Activated CD4-positive, alpha-beta T cell treated with anti-CD3 and anti-CD28 coated beads for 1 hour (primary cell): ENCODE measurements around the gene GNB1L.
"Not testable (repeated sequence)": the region's sequence is repeated elsewhere in the genome, so short reads cannot be mapped to it uniquely, and the experiment has no call there.

Source experiments
- DNase-seq: peaks from one replicate; pipeline ENCODE4 v3.0.0-alpha.2; 2020

Gene GNB1L

GRCh38 chr22:19888131-19888746 is 33.6 kb upstream of the GNB1L start:
- DNase-seq: no peak

GRCh38 chr22:19887256-19887985 is 32.7 kb upstream of the GNB1L start:
- no peak for DNase-seq

GRCh38 chr22:19886605-19887255 is 32.1 kb upstream of the GNB1L start:
- DNase-seq: peak; percentile 31

GRCh38 chr22:19885841-19886592 is 31.3 kb upstream of the GNB1L start:
- DNase-seq: no peak

GRCh38 chr22:19884954-19885751 is 30.5 kb upstream of the GNB1L start:
- no peak for DNase-seq

GRCh38 chr22:19884161-19884953 is 29.7 kb upstream of the GNB1L start:
- DNase-seq: no peak

- not testable (repeated sequence) for DNase-seq
These were observed 28.8 kb upstream of the GNB1L start for GRCh38 chr22:19883446-19883845.

GRCh38 chr22:19882446-19883381 is 28.0 kb upstream of the GNB1L start:
- no peak for DNase-seq

GRCh38 chr22:19880786-19881569 is 26.3 kb upstream of the GNB1L start:
- no peak for DNase-seq

GRCh38 chr22:19879992-19880785 is 25.5 kb upstream of the GNB1L start:
- no peak for DNase-seq

- no peak for DNase-seq
These were observed 24.9 kb upstream of the GNB1L start for GRCh38 chr22:19879643-19879991.

- DNase-seq: no peak
These were observed 24.5 kb upstream of the GNB1L start for GRCh38 chr22:19879246-19879570.

- DNase-seq: no peak
These were observed 24.0 kb upstream of the GNB1L start for GRCh38 chr22:19878461-19879245.

GRCh38 chr22:19877626-19878339 is 23.1 kb upstream of the GNB1L start:
- DNase-seq: no peak

- no peak for DNase-seq
These were observed 22.4 kb upstream of the GNB1L start for GRCh38 chr22:19876941-19877625.

- no peak for DNase-seq
These were observed 21.8 kb upstream of the GNB1L start for GRCh38 chr22:19876314-19876940.
